A549 (cell line): Measurements from ENCODE around the gene FGF19. TPM values are rescaled to one million over a fixed set of nuclear protein-coding genes. Genes with fewer than 3 reads are reported as not detected.

Experiments
- ATAC-seq, 2 experiments: fragments of 200-7000 bp in 1 of 2; fragments of >200 bp in 1 of 2; cut with Nextera tagmentation in 1 of 2; cut with Tn5 transposase in 1 of 2; 3 replicates each; pipeline versions ENCODE4 v1.8.0 to v1.9.1; 2018 to 2020; ENCODE audit warnings: mild to moderate bottlenecking in 1 of 2, moderate library complexity in 1 of 2
- CTCF ChIA-PET: fragments of 300-600 bp; sonication (Branson Sonifier 250); formaldehyde crosslinking; extraction: SDS; loops from one replicate; lab custom pipeline; 2021; ENCODE audit warnings: antibody characterized with exemption, inconsistent platforms; lab: Yijun Ruan, JAX
- POLR2A ChIA-PET: fragments of 350-600 bp; formaldehyde crosslinking; extraction: SDS; loops from one replicate; lab custom pipeline; 2021; ENCODE audit warnings: antibody characterized with exemption, inconsistent platforms; lab: Yijun Ruan, JAX
- DNase-seq, 2 experiments: peaks; one replicate each; pipeline versions ENCODE4 v3.0.0 to v3.0.0-alpha.2; 2011 to 2016; ENCODE audit warnings: low read depth in 1 of 2, low spot score in 1 of 2
- FAIRE-seq: peaks from 2 replicates; lab custom pipeline; 2011; peaks lifted over from hg19 to GRCh38; lab: Jason Lieb, UNC
- H3K27ac ChIP-seq, 2 experiments: fragments of >200 bp; sonication (Bioruptor Twin); formaldehyde crosslinking; 3 replicates each; pipeline ENCODE4 v1.5.1; 2016 to 2017
- H3K4me1 ChIP-seq: fragments of >200 bp; sonication (Bioruptor Twin); formaldehyde crosslinking; 3 replicates; pipeline ENCODE4 v1.6.1; 2016
- H3K4me2 ChIP-seq: fragments of >200 bp; sonication (Bioruptor Twin); formaldehyde crosslinking; 3 replicates; pipeline ENCODE4 v1.6.1; 2016
- H3K4me3 ChIP-seq: fragments of >200 bp; sonication (Bioruptor Twin); formaldehyde crosslinking; 3 replicates; pipeline ENCODE4 v1.5.1; 2016
- H3K9me3 ChIP-seq: fragments of >200 bp; sonication (Bioruptor Twin); formaldehyde crosslinking; 3 replicates; pipeline ENCODE4 v1.6.1; 2016
- CBX2 ChIP-seq: fragments of 200-600 bp; sonication (generic); IDR thresholded peaks from 2 replicates; pipeline ENCODE4 v1.6.1; 2016; ENCODE audit warnings: low read depth, mild to moderate bottlenecking, borderline replicate concordance
- CEBPB ChIP-seq, 2 experiments: fragments of >200 bp in 1 of 2; sonication (Bioruptor Twin) in 1 of 2; formaldehyde crosslinking in 1 of 2; IDR thresholded peaks; 2 replicates each; pipeline ENCODE4 v1.6.1; 2012 to 2016
- CHD2 ChIP-seq: fragments of 150-350 bp; IDR thresholded peaks from 2 replicates; pipeline ENCODE4 v1.6.1; 2014; ENCODE audit warnings: low read length; ENCODE audit not compliant: partially characterized antibody
- EHF ChIP-seq: fragments of 250-450 bp; sonication (Bioruptor Pico); IDR thresholded peaks from 2 replicates; pipeline ENCODE4 v1.5.0; 2020; ENCODE audit warnings: mild to moderate bottlenecking
- ELK1 ChIP-seq: fragments of 150-350 bp; IDR thresholded peaks from 2 replicates; pipeline ENCODE4 v1.6.1; 2014; ENCODE audit warnings: low read depth, mild to moderate bottlenecking, low read length
- EP300 ChIP-seq, 2 experiments: fragments of >200 bp; sonication (Bioruptor Twin); formaldehyde crosslinking; IDR thresholded peaks; 2 replicates in 1 of 2; 3 replicates in 1 of 2; pipeline ENCODE4 v1.6.1; 2016 to 2017
- ESRRA ChIP-seq: fragments of 150-350 bp; IDR thresholded peaks from 2 replicates; pipeline ENCODE4 v1.6.1; 2014; ENCODE audit warnings: mild to moderate bottlenecking, low read length, borderline replicate concordance
- FOSB ChIP-seq: fragments of 250-450 bp; sonication (Bioruptor Pico); IDR thresholded peaks from 2 replicates; pipeline ENCODE4 v1.5.0; 2020; ENCODE audit warnings: mild to moderate bottlenecking, moderate library complexity
- FOXS1 ChIP-seq: fragments of 250-450 bp; sonication (Bioruptor Pico); IDR thresholded peaks from 2 replicates; pipeline ENCODE4 v1.5.0; 2020; ENCODE audit warnings: mild to moderate bottlenecking, moderate library complexity
- GATA3 ChIP-seq: IDR thresholded peaks from 2 replicates; pipeline ENCODE4 v1.6.1; 2012; ENCODE audit warnings: borderline replicate concordance
- HEYL ChIP-seq: fragments of 250-450 bp; sonication (Bioruptor Pico); IDR thresholded peaks from 2 replicates; pipeline ENCODE4 v1.8.0; 2021; ENCODE audit warnings: mild to moderate bottlenecking, moderate library complexity
- HOXA7 ChIP-seq: fragments of 250-450 bp; sonication (Bioruptor Pico); IDR thresholded peaks from 2 replicates; pipeline ENCODE4 v1.5.0; 2020; ENCODE audit warnings: mild to moderate bottlenecking, moderate library complexity
- HOXB13 ChIP-seq: fragments of 250-450 bp; sonication (Bioruptor Pico); IDR thresholded peaks from 2 replicates; pipeline ENCODE4 v1.5.0; 2020; ENCODE audit warnings: low read depth, mild to moderate bottlenecking, moderate library complexity
- JUN ChIP-seq, 2 experiments: fragments of >200 bp; sonication (Bioruptor Twin); formaldehyde crosslinking; IDR thresholded peaks; 2 replicates in 1 of 2; 3 replicates in 1 of 2; pipeline ENCODE4 v1.6.1; 2016 to 2017
- MAFK ChIP-seq: fragments of 450-650 bp; IDR thresholded peaks from 2 replicates; pipeline ENCODE4 v1.6.1; 2014; ENCODE audit not compliant: partially characterized antibody
- PHF8 ChIP-seq: fragments of 200-600 bp; sonication (generic); IDR thresholded peaks from 2 replicates; pipeline ENCODE4 v1.6.1; 2016; ENCODE audit warnings: low read depth, mild to moderate bottlenecking, antibody characterized with exemption, moderate library complexity, borderline replicate concordance
- POLR2AphosphoS2 ChIP-seq: conservative IDR thresholded peaks from 2 replicates; pipeline ENCODE4 v1.6.1; 2012; ENCODE audit warnings: low read length, improper control_type of control experiment, inconsistent platforms
- RCOR1 ChIP-seq: fragments of 150-350 bp; IDR thresholded peaks from 2 replicates; pipeline ENCODE4 v1.6.1; 2014; ENCODE audit warnings: antibody characterized with exemption, low read length, low read depth
- RNF2 ChIP-seq: fragments of 200-600 bp; sonication (generic); IDR thresholded peaks from 2 replicates; pipeline ENCODE4 v1.6.1; 2016; ENCODE audit warnings: low read depth, mild to moderate bottlenecking, antibody characterized with exemption, moderate library complexity, borderline replicate concordance
- SREBF2 ChIP-seq: fragments of 450-650 bp; IDR thresholded peaks from 2 replicates; pipeline ENCODE4 v1.6.1; 2014; ENCODE audit warnings: mild to moderate bottlenecking, moderate library complexity
- TFCP2L1 ChIP-seq: fragments of 250-450 bp; sonication (Bioruptor Pico); IDR thresholded peaks from 2 replicates; pipeline ENCODE4 v1.5.0; 2021; ENCODE audit warnings: mild to moderate bottlenecking
- USF2 ChIP-seq: fragments of 450-650 bp; IDR thresholded peaks from 2 replicates; pipeline ENCODE4 v1.6.1; 2014; ENCODE audit warnings: antibody characterized with exemption
- ZFP36 ChIP-seq: fragments of 450-650 bp; IDR thresholded peaks from 2 replicates; pipeline ENCODE4 v1.6.1; 2014; ENCODE audit warnings: borderline replicate concordance; ENCODE audit not compliant: partially characterized antibody
- WGBS: methylation state at CpG from one replicate; pipeline ENCODE4 v1.1.6; 2017; ENCODE audit errors: missing lambda C conversion rate; 5-methylcytosine and 5-hydroxymethylcytosine counted together
- polyA plus RNA-seq, 4 experiments: library from polyadenylated mRNA; depleted of rRNA in 3 of 4; stranded (reverse); fragments of >200 nt; fragmentation: RNase III in 1 of 4; extraction: RNeasy Plus Mini Kit Qiagen cat#74134 plus additional on column Dnase treatment in 1 of 4; gene quantifications; 2 replicates in 3 of 4; 3 replicates in 1 of 4; pipeline ENCODE4 v1.2.3, GENCODE V29; 2011 to 2017
- TF ChIP-seq, protein P1 (sequence below): fragments of 250-450 bp; sonication (Bioruptor Pico); IDR thresholded peaks from 2 replicates; pipeline ENCODE4 v1.5.0; 2021; ENCODE audit warnings: mild to moderate bottlenecking, moderate library complexity, borderline replicate concordance
- TF ChIP-seq, protein P2 (sequence below): IDR thresholded peaks from 2 replicates; pipeline ENCODE4 v1.6.1; 2012

FGF19 gene
- polyA plus RNA-seq, 2 of the 4 experiments (the other 2 are of a cell fraction) = 0.05 to 0.31 TPM

DNA sequence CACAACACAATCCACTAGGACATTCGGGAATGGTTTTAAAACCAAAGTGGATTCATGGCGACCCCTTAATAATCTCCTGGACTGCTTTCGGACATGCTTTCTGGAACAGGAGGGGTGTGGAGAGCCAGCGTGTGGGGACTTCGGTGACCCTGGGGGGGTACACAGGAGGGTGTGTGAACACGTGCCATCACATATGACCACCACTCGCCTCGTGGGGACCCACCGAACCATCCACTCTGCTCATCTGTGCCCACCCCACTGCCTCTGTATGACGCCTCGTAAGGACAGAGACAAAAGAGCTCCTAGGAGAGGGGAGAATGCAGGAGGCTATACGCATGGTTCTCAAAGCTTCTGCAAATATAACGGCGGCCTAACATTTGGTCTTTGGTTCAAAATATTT, 37.6 kb downstream of the FGF19 start:
- POLR2A ChIA-PET = no interaction called here
- 91% methylated on average over 14 of the region's 14 CpGs for WGBS
- TF ChIP-seq, protein P1, sequence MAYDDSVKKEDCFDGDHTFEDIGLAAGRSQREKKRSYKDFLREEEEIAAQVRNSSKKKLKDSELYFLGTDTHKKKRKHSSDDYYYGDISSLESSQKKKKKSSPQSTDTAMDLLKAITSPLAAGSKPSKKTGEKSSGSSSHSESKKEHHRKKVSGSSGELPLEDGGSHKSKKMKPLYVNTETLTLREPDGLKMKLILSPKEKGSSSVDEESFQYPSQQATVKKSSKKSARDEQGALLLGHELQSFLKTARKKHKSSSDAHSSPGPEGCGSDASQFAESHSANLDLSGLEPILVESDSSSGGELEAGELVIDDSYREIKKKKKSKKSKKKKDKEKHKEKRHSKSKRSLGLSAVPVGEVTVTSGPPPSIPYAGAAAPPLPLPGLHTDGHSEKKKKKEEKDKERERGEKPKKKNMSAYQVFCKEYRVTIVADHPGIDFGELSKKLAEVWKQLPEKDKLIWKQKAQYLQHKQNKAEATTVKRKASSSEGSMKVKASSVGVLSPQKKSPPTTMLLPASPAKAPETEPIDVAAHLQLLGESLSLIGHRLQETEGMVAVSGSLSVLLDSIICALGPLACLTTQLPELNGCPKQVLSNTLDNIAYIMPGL (CRISPR knock-in tag) = no peak
- TF ChIP-seq HOXB13 (CRISPR knock-in tag) = no peak
- TF ChIP-seq POLR2AphosphoS2 = no peak
- TF ChIP-seq ZFP36 = no peak
- no peak for TF ChIP-seq ESRRA
- TF ChIP-seq HOXA7 = no peak
- TF ChIP-seq FOXS1 (CRISPR knock-in tag) = no peak
- no peak for TF ChIP-seq CBX2
- TF ChIP-seq HEYL (CRISPR knock-in tag) = no peak
- no peak for TF ChIP-seq EHF (CRISPR knock-in tag)
- TF ChIP-seq JUN (IDR thresholded peaks at IDR 0.05) = no peak
- no peak for TF ChIP-seq MAFK
- Histone ChIP-seq H3K9me3 (no peaks in the 10 kb centered on the region), H3K4me1 (peaks cover 11% of the 10 kb centered on the region), H3K4me3 (no peak overlapping the region), H3K4me2 (no peak overlapping the region), H3K27ac (no peak overlapping the region)
- FAIRE-seq (no peak), ATAC-seq (no peak), DNase-seq (no peak)
- CTCF ChIA-PET = interaction anchor here (0.6 to 9.2 kb wide), 5 partner anchors 8 to 570 kb away, joined by 3 to 220 read pairs (median 102); partner anchors contain the start of gene CCND1

- WGBS = 91% methylated on average over 11 of the region's 11 CpGs
- ATAC-seq = no peak
- TF ChIP-seq CHD2 (no peak), ELK1 (no peak), TFCP2L1 (CRISPR knock-in tag) (no peak), FOSB (CRISPR knock-in tag) (no peak), GATA3 (no peak), SREBF2 (no peak), ZFP36 (no peak), USF2 (no peak), PHF8 (no peak), CEBPB (IDR thresholded peaks at IDR 0.05) (no peak), EP300 (IDR thresholded peaks at IDR 0.05) (no peak), RNF2 (no peak), RCOR1 (no peak)
- TF ChIP-seq, protein P2, sequence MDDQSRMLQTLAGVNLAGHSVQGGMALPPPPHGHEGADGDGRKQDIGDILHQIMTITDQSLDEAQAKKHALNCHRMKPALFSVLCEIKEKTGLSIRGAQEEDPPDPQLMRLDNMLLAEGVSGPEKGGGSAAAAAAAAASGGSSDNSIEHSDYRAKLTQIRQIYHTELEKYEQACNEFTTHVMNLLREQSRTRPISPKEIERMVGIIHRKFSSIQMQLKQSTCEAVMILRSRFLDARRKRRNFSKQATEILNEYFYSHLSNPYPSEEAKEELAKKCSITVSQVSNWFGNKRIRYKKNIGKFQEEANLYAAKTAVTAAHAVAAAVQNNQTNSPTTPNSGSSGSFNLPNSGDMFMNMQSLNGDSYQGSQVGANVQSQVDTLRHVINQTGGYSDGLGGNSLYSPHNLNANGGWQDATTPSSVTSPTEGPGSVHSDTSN = no peak
- no peak for FAIRE-seq
- H3K9me3 ChIP-seq = no peaks in the 10 kb centered on the region
- peaks cover 9% of the 10 kb centered on the region for H3K4me1 ChIP-seq
- ChIA-PET CTCF (interaction anchor here (0.6 to 9.2 kb wide), 5 partner anchors 8 to 563 kb away, joined by 3 to 220 read pairs (median 4); partner anchors contain the start of gene CCND1), POLR2A (no interaction called here)
- DNase-seq = no peak
- H3K4me3 ChIP-seq = no peak overlapping the region
- H3K4me2 ChIP-seq = no peak overlapping the region
- H3K27ac ChIP-seq = no peak overlapping the region
These were observed 38.2 kb downstream of the FGF19 start for GRCh38 chr11:69665669-69666068.
